Choroid plexus epithelial cell (primary cell): ENCODE data around the gene CGREF1.
A peak's percentile ranks its signal among the peaks of the same experiment; 100 is the strongest.

ENCODE experiments used
- DNase-seq: peaks from one replicate; pipeline ENCODE4 v3.0.0-alpha.2; 2010; ENCODE audit warnings: low read depth
- H3K4me3 ChIP-seq: 2 replicates; pipeline ENCODE4 v1.5.1; 2011; ENCODE audit warnings: low read depth, mild to moderate bottlenecking, control low read depth, low read length, moderate library complexity
- CTCF ChIP-seq: conservative IDR thresholded peaks from 2 replicates; pipeline ENCODE4 v1.5.1; 2011; ENCODE audit warnings: low read depth, mild to moderate bottlenecking, control low read depth, inconsistent platforms, low read length, moderate library complexity

Gene CGREF1

GRCh38 chr2:27073782-27074181 is 45.1 kb downstream of the CGREF1 start:
- H3K4me3 ChIP-seq: no peak overlapping the region
- no peak for TF ChIP-seq CTCF
- DNase-seq: no peak

GRCh38 chr2:27072920-27073319 is 46.0 kb downstream of the CGREF1 start:
- no peak overlapping the region for H3K4me3 ChIP-seq
- no peak for TF ChIP-seq CTCF
- DNase-seq: peak; percentile 50

- DNase-seq: peak; percentile 74
- no peak for TF ChIP-seq CTCF
- H3K4me3 ChIP-seq: peak overlapping the region; percentile 98
Measured at GRCh38 chr2:27071990-27072830, 46.7 kb downstream of the CGREF1 start.

- H3K4me3 ChIP-seq: peak within 1 kb of the TSS; percentile 98
- DNase-seq: peak; percentile 93
- TF ChIP-seq CTCF: no peak
Measured at GRCh38 chr2:27071277-27071989, 47.5 kb downstream of the CGREF1 start, which contains the start of gene OST4. TSS of gene OST4 (minus strand) at chr2:27071654.

GRCh38 chr2:27070653-27071276 is 48.2 kb downstream of the CGREF1 start:
- TF ChIP-seq CTCF: no peak
- peak overlapping the region; percentile 98 for H3K4me3 ChIP-seq
- no peak for DNase-seq

- no peak for DNase-seq
- TF ChIP-seq CTCF: no peak
Measured at GRCh38 chr2:27069961-27070618, 48.8 kb downstream of the CGREF1 start.

More at GRCh38 chr2:27069961-27070618, 48.8 kb downstream of the CGREF1 start:
- peak overlapping the region; percentile 98 for H3K4me3 ChIP-seq
